ENCODE measurements around the gene MYEOV. TPM values are rescaled to one million over a fixed set of nuclear protein-coding genes. Genes with fewer than 3 reads are reported as not detected.

Gene MYEOV
- total and polyA plus RNA-seq, 2 donors (not counting 1 experiment from before 2014, with no cell fraction given) = 0.72 TPM; not detected in 1

DNA sequence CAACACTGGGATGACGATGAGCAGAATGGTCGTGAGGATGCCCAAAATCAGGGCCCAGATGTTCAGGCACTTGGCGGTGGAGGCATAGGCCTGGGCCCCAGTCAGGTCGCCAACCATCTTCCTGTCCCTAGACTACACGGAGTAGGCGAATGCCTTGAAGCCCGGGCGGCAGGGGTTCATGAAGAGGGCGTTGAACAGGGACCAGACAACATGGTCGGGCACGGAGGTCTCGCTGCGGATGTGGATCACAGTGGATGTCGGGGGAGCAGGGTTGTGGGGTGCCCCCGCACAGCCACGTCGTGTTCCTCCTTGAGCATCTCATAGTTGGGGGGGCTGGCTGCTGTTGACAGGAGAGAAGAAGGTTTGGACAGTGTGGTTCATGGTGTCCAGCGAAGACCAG lies 9.5 kb downstream of the MYEOV start:
- no peaks in the 10 kb centered on the region for H3K79me2 ChIP-seq (ENCODE audit: control insufficient read depth, insufficient read depth, low read length)
- TF ChIP-seq CTCF (IDR thresholded peaks at IDR 0.05) (no peak), EZH2 (IDR thresholded peaks at IDR 0.05; ENCODE audit: borderline replicate concordance, insufficient read depth, low read depth, low read length, poor library complexity, severe bottlenecking) (no peak)
- intact Hi-C loops (cut with micrococcal nuclease) = no loop called here
- no peak overlapping the region for H3K9ac ChIP-seq (ENCODE audit: low read length)
- ATAC-seq (ENCODE audit: low read depth) (no peak), DNase-seq (no peak)
- Mint-ChIP-seq H3K27ac (no peak overlapping the region), H3K4me1 (peaks cover 23% of the 10 kb centered on the region), H3K9me3 (ENCODE audit: insufficient read depth) (no peaks in the 10 kb centered on the region), H3K27me3 (no peaks in the 10 kb centered on the region), H3K4me3 (no peak overlapping the region)
- H3K4me3 ChIP-seq (ENCODE audit: control extremely low read depth in 1 of 5, extremely low read depth in 1 of 5, insufficient read depth in 1 of 5, low read depth in 2 of 5, low read length in 4 of 5) = no peak overlapping the region
- no peaks in the 10 kb centered on the region for H3K36me3 ChIP-seq (replicated peaks in 1 of 2; ENCODE audit: control extremely low read depth in 1 of 2, control insufficient read depth in 1 of 2, extremely low read depth in 1 of 2, insufficient read depth in 2 of 2, low read length in 1 of 2)
- H2AFZ ChIP-seq (ENCODE audit: insufficient read depth, low read depth, low read length, poor library complexity, severe bottlenecking) = no peak overlapping the region
- H3K27ac ChIP-seq (ENCODE audit: low read length in 2 of 2) = no peak overlapping the region
- H3K9me3 ChIP-seq (ENCODE audit: control extremely low read depth in 1 of 3, control insufficient read depth in 2 of 3, insufficient read depth in 1 of 3, low read length in 2 of 3) = no peaks in the 10 kb centered on the region
- 95% methylated on average over 17 of the region's 18 CpGs for WGBS (ENCODE audit: insufficient coverage)
- no peak overlapping the region for H3K4me2 ChIP-seq (replicated peaks; ENCODE audit: low read depth, low read length, poor library complexity, severe bottlenecking)
- CTCF ChIA-PET = no interaction called here
- H3K27me3 ChIP-seq (replicated peaks in 1 of 4; ENCODE audit: control extremely low read depth in 1 of 4, control insufficient read depth in 3 of 4, insufficient read depth in 4 of 4, low read length in 3 of 4) = no peaks in the 10 kb centered on the region
- POLR2A ChIA-PET = no interaction called here
- H3K4me1 ChIP-seq (ENCODE audit: control insufficient read depth in 2 of 2, insufficient read depth in 2 of 2, low read length in 2 of 2) = peaks cover 15 to 18% of the 10 kb centered on the region in 2 donors
- H4K20me1 ChIP-seq (ENCODE audit: control insufficient read depth, insufficient read depth, low read length, poor library complexity, severe bottlenecking) = no peaks in the 10 kb centered on the region

- peaks cover 17% of the 10 kb centered on the region for H3K4me1 Mint-ChIP-seq
- Histone ChIP-seq H3K27ac (ENCODE audit: low read length in 2 of 2) (no peak overlapping the region), H3K36me3 (replicated peaks in 1 of 2; ENCODE audit: control extremely low read depth in 1 of 2, control insufficient read depth in 1 of 2, extremely low read depth in 1 of 2, insufficient read depth in 2 of 2, low read length in 1 of 2) (no peaks in the 10 kb centered on the region), H3K4me1 (ENCODE audit: control insufficient read depth in 2 of 2, insufficient read depth in 2 of 2, low read length in 2 of 2) (peaks cover 7 to 9% of the 10 kb centered on the region in 2 donors), H3K4me3 (ENCODE audit: control extremely low read depth in 1 of 5, extremely low read depth in 1 of 5, insufficient read depth in 1 of 5, low read depth in 2 of 5, low read length in 4 of 5) (no peak overlapping the region), H3K79me2 (ENCODE audit: control insufficient read depth, insufficient read depth, low read length) (no peaks in the 10 kb centered on the region), H3K9me3 (ENCODE audit: control extremely low read depth in 1 of 3, control insufficient read depth in 2 of 3, insufficient read depth in 1 of 3, low read length in 2 of 3) (no peaks in the 10 kb centered on the region), H3K27me3 (replicated peaks in 1 of 4; ENCODE audit: control extremely low read depth in 1 of 4, control insufficient read depth in 3 of 4, insufficient read depth in 4 of 4, low read length in 3 of 4) (no peaks in the 10 kb centered on the region), H3K9ac (ENCODE audit: low read length) (no peak overlapping the region), H2AFZ (ENCODE audit: insufficient read depth, low read depth, low read length, poor library complexity, severe bottlenecking) (no peak overlapping the region), H4K20me1 (ENCODE audit: control insufficient read depth, insufficient read depth, low read length, poor library complexity, severe bottlenecking) (no peaks in the 10 kb centered on the region), H3K4me2 (replicated peaks; ENCODE audit: low read depth, low read length, poor library complexity, severe bottlenecking) (no peak overlapping the region)
- no CpG with 5 or more reads among the region's 1 CpG for WGBS (ENCODE audit: insufficient coverage)
- intact Hi-C loops (cut with micrococcal nuclease) = no loop called here
- ATAC-seq (ENCODE audit: low read depth) (no peak), DNase-seq (no peak)
- ChIA-PET CTCF (no interaction called here), POLR2A (no interaction called here)
- H3K4me3 Mint-ChIP-seq = no peak overlapping the region
- no peaks in the 10 kb centered on the region for H3K27me3 Mint-ChIP-seq
- TF ChIP-seq CTCF (IDR thresholded peaks at IDR 0.05) (no peak), EZH2 (IDR thresholded peaks at IDR 0.05; ENCODE audit: borderline replicate concordance, insufficient read depth, low read depth, low read length, poor library complexity, severe bottlenecking) (no peak)
- H3K9me3 Mint-ChIP-seq (ENCODE audit: insufficient read depth) = no peaks in the 10 kb centered on the region
- peak overlapping the region; percentile 17 for H3K27ac Mint-ChIP-seq
Measured at GRCh38 chr11:69304258-69304657, 10.3 kb downstream of the MYEOV start.
